GM12878 (cell line): ENCODE data around the gene XPO6. TPM values are rescaled to one million over a fixed set of nuclear protein-coding genes. Genes with fewer than 3 reads are reported as not detected.
A peak's percentile ranks its signal among the peaks of the same experiment; 100 is the strongest.

ENCODE experiments used
- ATAC-seq: fragments of 200-7000 bp; cut with Tn5 transposase; 3 replicates; pipeline ENCODE4 v1.9.1; 2020; ENCODE audit warnings: mild to moderate bottlenecking, moderate library complexity
- BruUV-seq: library from RNA; stranded (reverse); fragments of 400-500 nt; replicated peaks from 2 replicates; lab custom pipeline; 2021; lab: Mats Ljungman, UMichigan
- CTCF ChIA-PET: fragments of 300-600 bp; sonication (Branson Sonifier 250); formaldehyde crosslinking; extraction: SDS; loops from one replicate; lab custom pipeline; 2021; ENCODE audit warnings: inconsistent platforms; lab: Yijun Ruan, JAX
- POLR2A ChIA-PET: fragments of 350-600 bp; formaldehyde crosslinking; extraction: SDS; loops from one replicate; lab custom pipeline; 2021; ENCODE audit warnings: inconsistent platforms; lab: Charles Lee
- RAD21 ChIA-PET: fragments of 300-600 bp; sonication (Branson Sonifier 250); formaldehyde crosslinking; loops from one replicate; lab custom pipeline; 2023; ENCODE audit warnings: antibody characterized with exemption; ENCODE audit not compliant: unreplicated experiment; lab: Charles Lee
- SMC1A ChIA-PET: fragments of 300-600 bp; sonication (Branson Sonifier 250); formaldehyde crosslinking; loops from one replicate; lab custom pipeline; 2023; ENCODE audit not compliant: unreplicated experiment, uncharacterized antibody; lab: Charles Lee
- DNase-seq: peaks from one replicate; pipeline ENCODE4 v3.0.0-alpha.2; 2011; ENCODE audit warnings: low read depth, low spot score
- FAIRE-seq: peaks from 3 replicates; lab custom pipeline; 2011; peaks lifted over from hg19 to GRCh38; lab: Jason Lieb, UNC
- H2AFZ ChIP-seq: 2 replicates; pipeline ENCODE4 v1.6.0; 2011; ENCODE audit warnings: low read depth, low read length, control low read depth; ENCODE audit not compliant: control insufficient read depth
- H3K27ac ChIP-seq: 2 replicates; pipeline ENCODE4 v1.5.1; 2011; ENCODE audit warnings: control low read depth; ENCODE audit not compliant: control insufficient read depth, insufficient read depth
- H3K27me3 ChIP-seq, 2 experiments: replicated peaks in 1 of 2; 2 replicates each; pipeline versions ENCODE4 v1.6.0 to v1.6.1; 2011; ENCODE audit warnings: low read length in 1 of 2; ENCODE audit not compliant: control insufficient read depth in 2 of 2, insufficient read depth in 2 of 2
- H3K36me3 ChIP-seq, 2 experiments: 2 replicates each; pipeline ENCODE4 v1.5.1; 2011; ENCODE audit warnings: low read length in 1 of 2; ENCODE audit not compliant: control insufficient read depth in 2 of 2, insufficient read depth in 2 of 2
- H3K4me1 ChIP-seq: 2 replicates; pipeline ENCODE4 v1.6.1; 2011; ENCODE audit warnings: mild to moderate bottlenecking, low read length, moderate library complexity, mixed read lengths; ENCODE audit not compliant: control insufficient read depth, insufficient read depth
- H3K4me2 ChIP-seq: 2 replicates; pipeline ENCODE4 v1.6.0; 2011; ENCODE audit warnings: control low read depth; ENCODE audit not compliant: control insufficient read depth, insufficient read depth
- H3K4me3 ChIP-seq: fragments of 200-600 bp; sonication (generic); 2 replicates; pipeline ENCODE4 v1.5.1; 2016
- H3K79me2 ChIP-seq: 2 replicates; pipeline ENCODE4 v1.6.0; 2011; ENCODE audit warnings: low read length; ENCODE audit not compliant: control insufficient read depth, insufficient read depth
- H3K9ac ChIP-seq: 2 replicates; pipeline ENCODE4 v1.8.0; 2011; ENCODE audit warnings: low read length, control low read depth, mixed read lengths; ENCODE audit not compliant: control insufficient read depth, insufficient read depth
- H3K9me3 ChIP-seq: replicated peaks from 3 replicates; pipeline ENCODE4 v1.5.1; 2011; ENCODE audit warnings: mild to moderate bottlenecking, low read length; ENCODE audit not compliant: control insufficient read depth, insufficient read depth
- H4K20me1 ChIP-seq: 2 replicates; pipeline ENCODE4 v1.6.0; 2011; ENCODE audit not compliant: control insufficient read depth, insufficient read depth
- ASH2L ChIP-seq: fragments of 300-600, 200-600 bp; sonication (generic); IDR thresholded peaks from 2 replicates; pipeline ENCODE4 v1.6.1; 2017; ENCODE audit warnings: low read depth, mild to moderate bottlenecking, borderline replicate concordance
- CHD1 ChIP-seq: IDR thresholded peaks from 2 replicates; pipeline ENCODE4 v1.6.1; 2012; ENCODE audit warnings: low read depth, low read length, improper control_type of control experiment
- HCFC1 ChIP-seq: fragments of 150-350 bp; IDR thresholded peaks from 2 replicates; pipeline ENCODE4 v1.6.1; 2014; ENCODE audit warnings: low read length
- HDAC6 ChIP-seq: fragments of 200-600 bp; sonication (generic); IDR thresholded peaks from one replicate; pipeline ENCODE4 v1.8.0; 2017; ENCODE audit warnings: antibody characterized with exemption; ENCODE audit not compliant: unreplicated experiment
- IRF5 ChIP-seq: fragments of 450-650 bp; IDR thresholded peaks from 2 replicates; pipeline ENCODE4 v1.6.1; 2017; ENCODE audit warnings: borderline replicate concordance
- MTA3 ChIP-seq: IDR thresholded peaks from 2 replicates; pipeline ENCODE4 v1.6.1; 2012; ENCODE audit warnings: low read length, inconsistent platforms, borderline replicate concordance
- NR2C2 ChIP-seq: IDR thresholded peaks from 2 replicates; pipeline ENCODE4 v1.6.1; 2011; ENCODE audit warnings: borderline replicate concordance, low read depth; ENCODE audit not compliant: control insufficient read depth, insufficient read length
- POLR2A ChIP-seq: IDR thresholded peaks from 2 replicates; pipeline ENCODE4 v1.6.1; 2011; ENCODE audit warnings: low read depth, mild to moderate bottlenecking, low read length
- RCOR1 ChIP-seq: conservative IDR thresholded peaks from 2 replicates; pipeline ENCODE4 v1.6.1; 2012; ENCODE audit warnings: low read depth, low read length, improper control_type of control experiment
- RELA ChIP-seq: fragments of 450-650 bp; IDR thresholded peaks from 2 replicates; pipeline ENCODE4 v1.8.0; 2014; ENCODE audit warnings: borderline replicate concordance; ENCODE audit not compliant: partially characterized antibody
- RELB ChIP-seq: fragments of 450-650 bp; IDR thresholded peaks from 2 replicates; pipeline ENCODE4 v1.6.1; 2017; ENCODE audit warnings: low read depth, mild to moderate bottlenecking, moderate library complexity
- TCF12 ChIP-seq: IDR thresholded peaks from 2 replicates; pipeline ENCODE4 v1.6.1; 2011; ENCODE audit warnings: low read depth, mild to moderate bottlenecking, low read length
- USF2 ChIP-seq: IDR thresholded peaks from 2 replicates; pipeline ENCODE4 v1.6.1; 2011; ENCODE audit warnings: low read depth, low read length, improper control_type of control experiment, borderline replicate concordance
- YY1 ChIP-seq: IDR thresholded peaks from 2 replicates; pipeline ENCODE4 v1.6.1; 2011; ENCODE audit warnings: low read depth, mild to moderate bottlenecking, low read length
- ZBED1 ChIP-seq: IDR thresholded peaks from 2 replicates; pipeline ENCODE4 v1.6.1; 2016; ENCODE audit warnings: borderline replicate concordance
- ZBTB11 ChIP-seq: fragments of 450-650 bp; formaldehyde crosslinking; IDR thresholded peaks from 2 replicates; pipeline ENCODE4 v1.5.0; 2022; ENCODE audit warnings: mild to moderate bottlenecking, missing genetic modification characterization
- ZNF24 ChIP-seq: fragments of 450-650 bp; IDR thresholded peaks from 2 replicates; pipeline ENCODE4 v1.6.1; 2017; ENCODE audit warnings: antibody characterized with exemption, mild to moderate bottlenecking
- WGBS: methylation state at CpG from one replicate; pipeline ENCODE4 v1.1.6; 2016; ENCODE audit warnings: low lambda C conversion rate; ENCODE audit not compliant: insufficient replicate concordance, insufficient coverage; ENCODE audit errors: missing lambda C conversion rate; 5-methylcytosine and 5-hydroxymethylcytosine counted together
- in situ Hi-C: fragments of 300-500 bp; cut with MboI; formaldehyde crosslinking; loops from 9 replicates; pipeline ENCODE4 v1.14.3; 2018; ENCODE audit warnings: mixed read lengths
- intact Hi-C: fragments of 100-400 bp; cut with micrococcal nuclease; formaldehyde crosslinking; loops from one replicate; pipeline ENCODE4 v1.14.2; 2022; ENCODE audit not compliant: unreplicated experiment
- polyA plus RNA-seq, 11 experiments: library from polyadenylated mRNA; depleted of rRNA in 4 of 11; unstranded in 6 of 11; stranded (reverse) in 5 of 11; fragments of >200 nt; fragmentation: Nextera tagmentation in 4 of 11; fragmentation: Illumina TruSeq in 1 of 11; extraction: Ambion mirVana in 4 of 11; extraction: Trizol in 1 of 11; gene quantifications; 1 replicate in 1 of 11; 2 replicates in 10 of 11; pipeline versions ENCODE4 v1.2.1 to v1.2.3, GENCODE V29; 2011 to 2016; ENCODE audit warnings: inconsistent platforms in 2 of 11, missing spikeins in 2 of 11, low read depth in 1 of 11
- total RNA-seq, 4 experiments: library from RNA; depleted of rRNA in 3 of 4; stranded (reverse); fragments of >200 nt in 3 of 4; fragmentation: Illumina TruSeq in 1 of 4; extraction: Trizol in 1 of 4; gene quantifications; 2 replicates each; pipeline versions ENCODE4 v1.2.1 to v1.2.3, GENCODE V29; 2013 to 2021

Gene XPO6
- total and polyA plus RNA-seq, 10 of the 15 experiments (the other 5 are each of a cell fraction or from before 2014, with no cell fraction given): 9.9 to 246 (median 110) TPM

GRCh38 chr16:28202147-28202746 is 9.5 kb downstream of the XPO6 start:
- no peak for FAIRE-seq
- SMC1A ChIA-PET: interaction anchor here (0.6 to 3.5 kb wide), 13 partner anchors 8 to 355 kb away, joined by 3 to 20 read pairs (median 4); no protein-coding TSS in a partner anchor
- H3K27ac ChIP-seq: 0 out of 2 replicates have a peak overlapping the region, but pooled peaks have one; percentile 17
- H2AFZ ChIP-seq: no peak overlapping the region
- no peaks in the 10 kb centered on the region for H3K27me3 ChIP-seq
- peaks cover 18% of the 10 kb centered on the region for H3K4me1 ChIP-seq
- no peaks in the 10 kb centered on the region for H3K9me3 ChIP-seq
- peaks cover 7 to 34% of the 10 kb centered on the region in 2 experiments for H3K36me3 ChIP-seq
- peak; percentile 86 for ATAC-seq
- in situ Hi-C loops: no loop called here
- CTCF ChIA-PET: interaction anchor here (0.6 to 3.1 kb wide), 18 partner anchors 8 to 62 kb away, joined by 3 to 16 read pairs (median 5); partner anchors contain the start of gene XPO6
- H3K4me2 ChIP-seq: peak overlapping the region; percentile 68
- intact Hi-C loops: no loop called here
- BruUV-seq: no TSS peak
- RAD21 ChIA-PET: interaction anchor here (0.6 to 12.5 kb wide), 6 partner anchors 12 to 70 kb away, joined by 3 to 192 read pairs (median 4); no protein-coding TSS in a partner anchor
- H3K79me2 ChIP-seq: peaks cover 84% of the 10 kb centered on the region
- 0 out of 2 replicates have a peak overlapping the region, but pooled peaks have one; percentile 43 for H3K4me3 ChIP-seq
- WGBS: 67% methylated on average over 6 of the region's 6 CpGs
- H3K9ac ChIP-seq: no peak overlapping the region
- H4K20me1 ChIP-seq: peaks cover 7% of the 10 kb centered on the region
- no peak for DNase-seq
- POLR2A ChIA-PET: interaction anchor here (0.8 to 3.4 kb wide), 4 partner anchors 8 to 18 kb away, joined by 3 to 20 read pairs (median 9); partner anchors contain the start of gene XPO6
- TF ChIP-seq CHD1 (no peak), POLR2A (no peak), NR2C2 (no peak), ZBTB11 (CRISPR knock-in tag) (no peak), HDAC6 (no peak), ZBED1 (no peak), YY1 (no peak), USF2 (no peak), ZNF24 (no peak), RCOR1 (no peak), ASH2L (no peak), MTA3 (no peak), RELA (no peak), HCFC1 (no peak), IRF5 (no peak), TCF12 (no peak), RELB (no peak)
